ENCODE results near the gene EFS.

GRCh38 chr14:23358042-23358441 lies 6.9 kb downstream of the EFS start:
- TF ChIP-seq POLR2A (IDR thresholded peaks at IDR 0.05; ENCODE audit: low read length) (no peak), GATA1 (IDR thresholded peaks at IDR 0.05; ENCODE audit: low read depth, low read length) (no peak)
